SH-SY5Y (cell line): Measurements from ENCODE around the gene PTPRD.

Experiments
- GATA2 ChIP-seq: IDR thresholded peaks from 2 replicates; pipeline ENCODE4 v1.6.1; 2011; ENCODE audit warnings: mild to moderate bottlenecking, low read depth, low read length
- GATA3 ChIP-seq: IDR thresholded peaks from 2 replicates; pipeline ENCODE4 v1.6.1; 2011; ENCODE audit warnings: low read depth, mild to moderate bottlenecking, low read length, moderate library complexity

DNA sequence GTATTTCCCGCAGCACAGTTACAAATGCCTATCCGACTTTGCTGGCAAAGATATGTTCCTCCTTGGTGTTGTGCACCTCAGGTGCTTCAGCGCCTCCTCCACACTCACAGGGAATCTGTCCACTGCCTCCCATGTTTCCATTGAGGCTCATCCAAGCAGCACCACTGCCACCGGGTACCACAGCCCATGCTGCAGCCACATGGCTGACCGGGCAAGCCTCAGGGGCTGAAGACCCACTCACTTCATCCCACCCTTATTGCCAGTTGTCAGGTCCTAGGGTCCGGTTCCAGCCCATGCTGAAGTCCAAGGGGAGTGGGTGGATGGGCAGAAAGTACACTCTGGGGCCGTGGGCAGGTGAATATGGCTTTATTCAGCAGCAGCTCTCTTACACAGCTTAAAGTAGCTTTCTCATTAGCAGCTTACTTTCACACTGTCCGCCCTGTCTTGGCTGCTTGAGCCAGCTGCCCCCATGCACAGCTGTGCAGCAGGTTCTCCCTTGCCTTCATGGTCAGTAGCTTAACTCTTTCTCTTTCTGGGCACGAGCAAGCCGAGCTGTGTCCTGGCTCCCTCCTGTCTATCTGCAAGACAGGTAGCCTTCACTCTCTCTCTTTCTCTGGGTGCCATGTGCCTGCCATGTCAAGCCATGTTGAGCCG, 1052.3 kb downstream of the PTPRD start:
- TF ChIP-seq GATA3 (no peak), GATA2 (no peak)
